CD4-positive, alpha-beta T cell treated with Interleukin-15 for 1 hour (primary cell): Measurements from ENCODE around the gene PPP1R3C.

Experiments
- DNase-seq: peaks from one replicate; pipeline ENCODE4 v3.0.0-alpha.2; 2020

PPP1R3C gene

GRCh38 chr10:91632671-91633550 is at the start of gene PPP1R3C:
Gene PPP1R3C (minus strand): TSS chr10:91633071. CDS start chr10:91632969, 102 bp downstream.
- DNase-seq, result no peak

DNA sequence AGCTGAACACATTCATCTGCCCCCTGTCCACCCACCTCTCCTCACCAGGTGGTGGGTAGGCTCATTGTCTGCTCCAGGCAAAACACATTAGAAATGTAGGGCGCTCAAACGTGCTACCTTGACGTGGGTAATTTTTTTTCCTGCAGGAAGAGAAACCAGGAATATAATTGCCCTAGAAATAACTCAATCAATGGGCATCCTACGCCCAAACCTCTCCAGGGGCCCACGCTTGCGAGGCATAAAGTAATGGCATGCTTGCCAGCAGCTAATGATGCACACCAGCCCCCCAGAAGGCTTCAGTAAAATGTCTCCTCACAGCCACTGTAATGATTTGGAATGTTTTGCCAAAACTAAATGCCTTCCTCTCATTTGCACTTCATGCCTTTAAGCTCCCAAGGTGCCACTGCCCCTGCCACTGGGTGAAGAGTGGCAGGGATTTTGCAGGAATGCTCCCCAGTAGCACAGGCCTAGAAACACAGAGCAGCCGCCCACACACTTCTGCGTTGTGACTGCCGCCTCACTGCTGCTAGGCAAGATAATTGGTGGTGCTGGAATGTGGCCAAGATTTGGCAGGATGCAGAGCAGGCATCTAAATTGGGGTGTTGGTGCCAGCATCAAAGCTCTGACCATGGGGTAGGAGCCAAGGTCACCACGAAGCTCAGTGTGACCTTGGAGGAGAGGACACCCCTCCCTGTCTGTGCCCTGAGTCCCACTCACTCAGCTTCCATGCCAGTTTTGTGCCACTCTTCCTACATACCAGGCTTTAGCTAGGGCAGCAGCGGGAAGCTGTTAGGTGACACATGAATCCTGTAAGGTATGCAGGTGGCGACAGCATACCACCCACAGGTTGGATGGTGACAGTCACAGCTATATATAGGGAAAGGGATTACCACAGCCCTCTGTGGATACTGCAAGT is 48.7 kb upstream of the PPP1R3C start:
- no peak for DNase-seq

GRCh38 chr10:91680487-91680886 is 47.6 kb upstream of the PPP1R3C start:
- no peak for DNase-seq

DNA sequence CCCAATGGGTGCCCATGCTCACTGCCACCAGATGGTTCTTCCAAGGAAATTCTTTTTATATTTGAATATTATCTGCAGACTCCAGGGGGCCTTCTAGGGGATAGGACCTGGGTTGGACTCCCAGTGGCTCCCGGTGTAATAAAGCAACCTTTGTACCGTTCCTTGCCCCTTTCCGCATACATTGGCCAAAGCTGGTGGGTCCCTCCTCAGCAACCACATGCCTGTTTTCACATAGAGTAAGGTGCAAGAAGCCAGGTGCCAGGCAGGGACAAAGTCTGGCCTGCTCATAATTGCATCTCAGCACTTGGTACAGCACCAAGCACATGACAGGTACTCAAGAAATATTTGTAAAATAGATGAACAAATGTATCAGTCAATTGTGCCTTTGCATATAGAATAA is 46.4 kb upstream of the PPP1R3C start:
- no peak for DNase-seq

DNA sequence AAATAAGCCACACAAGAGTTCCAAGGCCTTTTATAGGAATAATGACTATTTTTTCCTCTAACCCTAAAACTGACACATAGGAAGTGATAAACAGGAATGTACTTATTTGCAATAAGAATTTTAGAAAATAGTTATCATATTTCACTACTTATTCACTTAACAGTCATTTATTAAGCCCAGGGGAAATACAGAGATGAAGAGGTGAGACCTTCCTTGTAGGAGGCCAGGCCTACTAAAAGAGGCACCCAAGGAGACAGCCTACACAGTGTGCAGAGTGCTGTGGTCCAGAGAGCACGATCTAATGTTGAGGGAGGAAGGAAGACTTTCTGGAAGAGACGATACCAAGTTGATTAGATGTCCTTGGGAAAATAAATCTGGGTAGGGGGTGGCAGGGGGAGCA is 45.0 kb upstream of the PPP1R3C start:
- no peak for DNase-seq

DNA sequence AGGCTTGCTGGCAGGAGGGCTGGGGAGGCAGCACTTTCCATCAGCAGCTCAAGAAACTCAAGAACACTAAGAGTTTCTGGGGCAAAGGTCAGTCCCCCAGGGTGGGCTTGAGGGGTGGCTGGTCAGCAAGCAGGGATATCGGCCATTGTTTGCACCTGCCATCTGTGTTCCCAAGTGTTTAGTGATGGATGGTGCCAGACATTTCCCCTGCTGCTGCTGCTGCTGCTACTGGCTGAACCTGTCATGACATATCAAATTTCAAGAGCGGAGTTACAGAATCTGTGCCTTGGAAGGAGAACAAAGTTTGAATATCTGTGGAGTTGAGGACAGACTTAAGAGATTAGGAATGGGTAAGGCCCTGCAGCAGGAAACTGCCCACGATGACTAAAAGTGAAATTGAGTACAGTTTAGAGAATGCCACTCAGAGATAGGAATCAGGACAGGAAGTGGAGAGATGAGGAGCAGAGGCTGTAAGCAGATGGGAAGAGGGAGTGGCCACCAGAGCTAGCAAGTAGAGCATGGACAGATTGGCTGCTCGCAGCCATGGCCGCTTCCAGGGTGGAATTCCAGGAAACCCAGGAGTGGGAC is 39.2 kb upstream of the PPP1R3C start:
- DNase-seq, result no peak

- no peak for DNase-seq
Observed at GRCh38 chr10:91668913-91669312, 36.0 kb upstream of the PPP1R3C start.

- no peak for DNase-seq
Observed at GRCh38 chr10:91665842-91666241, 33.0 kb upstream of the PPP1R3C start.

GRCh38 chr10:91664426-91664825 is 31.6 kb upstream of the PPP1R3C start:
- DNase-seq, result no peak

DNA sequence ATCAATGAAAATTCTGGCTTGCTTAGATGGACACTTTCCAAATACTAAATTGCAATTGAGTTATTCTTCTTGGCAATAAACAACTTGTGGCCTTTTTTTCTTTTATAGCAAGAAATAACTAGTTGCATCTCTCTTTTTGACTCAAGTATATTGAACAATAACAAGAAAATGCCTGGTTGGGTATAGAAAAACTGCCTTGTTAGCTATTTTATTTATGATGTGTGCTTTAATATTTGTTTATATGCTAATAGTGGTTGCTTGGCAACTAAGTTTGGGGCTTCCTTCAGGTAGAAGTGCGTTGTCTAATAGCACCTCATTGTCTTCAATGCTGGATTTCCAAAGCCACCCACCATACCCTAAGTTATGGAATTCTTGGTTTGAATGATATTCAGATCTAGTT is 30.1 kb upstream of the PPP1R3C start:
- DNase-seq, result no peak

DNA sequence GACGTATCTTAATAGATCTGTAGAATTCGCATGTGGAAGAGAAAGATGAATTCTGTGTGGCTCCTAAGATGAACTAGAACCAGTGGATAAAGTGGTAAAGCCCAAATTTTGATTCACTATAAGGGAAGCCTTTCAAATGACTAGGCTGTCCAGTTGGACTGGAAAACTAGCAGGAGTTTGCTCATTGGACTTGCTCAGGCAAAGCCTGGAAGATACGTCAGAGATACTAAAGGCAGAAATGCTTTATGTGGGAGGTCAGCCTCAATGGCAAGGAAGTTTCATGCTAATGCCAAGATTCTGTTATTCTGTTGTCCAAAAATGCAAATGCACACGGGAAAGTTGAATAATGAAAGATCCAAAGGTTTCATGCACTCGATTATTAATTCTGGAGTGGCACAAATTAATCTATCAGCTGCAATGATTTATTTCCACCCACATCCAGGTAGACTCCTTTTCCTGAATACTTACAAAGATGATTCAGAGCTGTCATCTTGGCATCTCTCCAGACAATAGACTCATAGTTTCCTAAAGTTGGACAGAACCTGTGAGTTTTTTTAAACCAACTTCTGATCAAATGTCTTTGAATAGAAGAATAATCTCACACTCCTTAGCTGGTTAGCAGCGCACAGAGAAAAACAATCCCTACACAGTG is 20.5 kb upstream of the PPP1R3C start:
- DNase-seq, result no peak

GRCh38 chr10:91652364-91652763 is 19.5 kb upstream of the PPP1R3C start:
- DNase-seq, result no peak

DNA sequence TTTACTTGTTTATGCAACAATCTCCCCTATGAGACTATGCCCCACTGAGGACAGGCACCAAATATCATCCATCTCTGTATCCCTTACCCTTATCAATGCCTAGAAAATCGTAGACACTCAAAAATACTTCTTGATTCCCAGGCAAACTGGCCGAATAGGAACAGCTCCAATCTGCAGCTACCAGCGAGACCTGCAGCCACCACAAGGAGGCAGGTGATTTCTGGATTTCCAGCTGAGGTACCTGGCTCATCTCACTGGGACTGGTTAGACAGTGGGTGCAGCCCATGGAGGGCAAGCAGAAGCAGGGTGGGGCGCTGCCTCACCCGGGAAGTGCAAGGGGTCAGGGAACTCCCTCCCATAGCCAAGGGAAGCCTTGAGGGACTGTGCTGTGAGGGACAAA is 10.8 kb upstream of the PPP1R3C start:
- no peak for DNase-seq

DNA sequence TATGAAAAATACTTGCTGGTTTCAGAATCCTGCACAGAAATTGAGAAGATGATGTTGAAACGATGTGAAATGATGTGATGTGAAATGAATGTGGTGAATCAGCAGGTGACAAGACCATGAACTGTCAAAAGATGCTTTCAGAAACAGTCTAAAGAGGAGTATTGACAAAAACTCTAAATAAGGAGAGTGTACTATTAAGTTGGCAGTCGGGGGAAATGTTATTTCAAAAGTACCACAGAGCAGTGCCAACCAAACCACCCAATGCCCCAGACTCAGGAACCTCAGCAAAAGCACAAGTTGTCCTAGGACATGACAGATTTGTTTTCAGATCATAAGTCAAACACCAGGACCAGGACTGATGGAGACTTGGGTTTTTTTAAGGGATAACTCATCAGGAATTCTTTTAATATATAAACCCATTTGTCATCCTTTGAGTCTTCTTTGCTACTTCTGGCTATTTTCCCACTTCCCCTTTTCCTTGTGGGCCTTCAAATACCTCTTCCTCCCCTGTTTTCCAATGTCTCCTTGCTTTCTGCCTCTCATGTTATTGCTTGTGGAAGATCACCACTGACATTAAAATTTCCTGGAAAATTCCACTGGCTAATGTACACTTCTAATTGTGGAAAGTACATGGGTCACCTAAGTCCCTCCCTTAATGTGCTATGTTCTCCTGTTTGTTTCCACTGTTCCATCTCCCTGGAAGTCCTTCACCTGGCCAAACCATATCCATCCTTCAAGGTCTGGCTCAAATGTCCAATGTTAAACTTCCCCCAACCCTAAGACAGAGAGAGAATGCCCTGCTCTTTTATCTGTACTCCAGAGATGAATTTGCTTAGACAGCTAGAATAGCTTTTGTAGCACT is 10.2 kb upstream of the PPP1R3C start:
- DNase-seq, result no peak

- no peak for DNase-seq
Observed at GRCh38 chr10:91636892-91637291, 4.0 kb upstream of the PPP1R3C start.

GRCh38 chr10:91635401-91636400 is 2.8 kb upstream of the PPP1R3C start:
- no peak for DNase-seq

DNA sequence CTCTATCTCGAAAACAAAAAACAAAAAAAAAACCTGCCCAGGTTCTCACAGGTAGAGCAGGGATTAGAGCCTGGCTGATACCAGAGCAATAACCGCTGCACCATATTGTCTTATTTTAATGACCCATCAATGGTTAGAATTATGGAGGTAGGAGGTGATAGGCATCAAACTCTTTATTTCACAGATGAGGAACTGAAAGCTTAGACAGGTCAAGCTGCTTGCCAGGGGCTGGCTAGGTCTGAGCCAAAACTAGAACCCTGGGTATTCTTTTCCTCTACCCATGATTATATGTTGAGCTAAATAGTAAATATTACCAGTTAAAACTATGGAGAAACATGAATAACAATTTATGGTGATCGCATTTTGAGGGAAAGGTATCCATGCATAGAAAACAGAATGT is 2.0 kb upstream of the PPP1R3C start:
- no peak for DNase-seq

DNA sequence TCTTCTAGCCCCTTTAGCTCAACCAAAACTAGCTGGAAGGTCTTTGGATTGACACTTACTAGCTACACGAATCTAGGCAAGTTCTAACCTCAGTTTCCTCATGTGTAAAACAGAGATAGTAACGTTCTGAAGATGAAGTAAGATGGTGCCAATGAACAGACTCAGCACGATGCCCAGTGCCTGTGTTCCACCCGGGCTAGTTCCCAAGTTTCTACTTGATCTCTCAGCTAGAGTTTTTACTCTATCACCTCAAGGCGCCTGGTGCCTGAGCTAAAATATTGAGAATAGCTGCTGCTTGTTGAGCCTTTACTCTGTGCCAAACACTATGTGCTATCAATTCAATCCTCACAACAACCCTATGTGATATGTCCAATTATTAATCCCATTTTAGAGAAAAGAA is 1.4 kb upstream of the PPP1R3C start:
- no peak for DNase-seq

GRCh38 chr10:91630625-91631024 is 2.2 kb downstream of the PPP1R3C start:
- no peak for DNase-seq

DNA sequence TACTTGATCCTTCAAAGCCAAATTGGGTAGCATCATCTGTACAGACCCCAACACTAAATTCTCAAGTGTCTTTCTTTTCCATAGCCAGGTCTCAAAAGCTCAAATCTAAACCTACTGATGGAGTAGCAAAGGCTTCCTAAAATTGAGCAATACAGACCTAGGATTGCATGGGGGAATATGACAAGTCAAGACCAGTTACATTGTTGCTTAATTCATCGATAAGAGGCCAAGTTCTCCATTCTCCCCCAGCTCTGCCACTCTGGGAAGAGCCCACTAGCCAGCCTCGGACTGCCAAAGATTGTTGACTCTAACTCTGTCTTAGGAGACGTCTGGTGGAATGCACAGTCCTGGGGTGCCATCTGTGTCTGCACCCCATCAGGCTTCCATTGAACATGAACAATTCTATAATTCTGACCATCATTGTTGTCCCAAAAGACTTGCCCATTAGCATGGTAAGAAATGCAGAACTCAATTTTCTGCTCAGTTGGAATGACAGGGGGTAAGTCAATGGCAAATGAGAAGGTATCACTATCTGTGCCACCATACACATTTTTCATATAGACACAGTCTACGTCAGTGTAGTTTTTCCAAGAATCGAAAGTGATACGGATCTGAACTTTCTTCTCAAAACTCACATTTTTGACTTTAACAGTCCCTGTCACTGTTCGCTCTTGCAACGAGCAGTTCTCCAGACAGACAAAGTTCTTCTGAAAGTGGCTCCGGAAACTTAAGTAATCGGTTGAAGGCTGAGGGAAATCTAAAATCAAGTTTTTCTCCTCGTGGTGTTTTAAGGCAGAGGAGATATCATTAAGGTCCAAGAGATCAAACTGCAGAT is 2.9 kb downstream of the PPP1R3C start:
- DNase-seq, result no peak
